Measurements from ENCODE around the gene MDFIC.

Gene MDFIC

GRCh38 chr7:114929570-114929969 lies 7.7 kb downstream of the MDFIC start:
- DNase-seq = no peak

- no peak for DNase-seq
These were observed 8.3 kb downstream of the MDFIC start for GRCh38 chr7:114930107-114930661.

GRCh38 chr7:114930829-114931655 lies 9.1 kb downstream of the MDFIC start:
- peak; percentile 52 for DNase-seq

- DNase-seq = no peak
These were observed 9.7 kb downstream of the MDFIC start for GRCh38 chr7:114931656-114932011.

- no peak for DNase-seq
These were observed 11.1 kb downstream of the MDFIC start for GRCh38 chr7:114932991-114933390.

- no peak for DNase-seq
These were observed 11.8 kb downstream of the MDFIC start for GRCh38 chr7:114933658-114934057.

- no peak for DNase-seq
These were observed 12.2 kb downstream of the MDFIC start for GRCh38 chr7:114934086-114934485.

GRCh38 chr7:114934713-114935112 lies 12.8 kb downstream of the MDFIC start:
- no peak for DNase-seq

GRCh38 chr7:114936471-114936870 lies 14.6 kb downstream of the MDFIC start:
- no peak for DNase-seq

- DNase-seq = no peak
These were observed 15.6 kb downstream of the MDFIC start for GRCh38 chr7:114937446-114937845.

GRCh38 chr7:114938785-114939184 lies 16.9 kb downstream of the MDFIC start:
- no peak for DNase-seq

- DNase-seq = no peak
These were observed 17.7 kb downstream of the MDFIC start for GRCh38 chr7:114939484-114940097.

GRCh38 chr7:114940220-114940619 lies 18.3 kb downstream of the MDFIC start:
- no peak for DNase-seq

- DNase-seq = no peak
These were observed 19.8 kb downstream of the MDFIC start for GRCh38 chr7:114941692-114942091.

- no peak for DNase-seq
These were observed 20.7 kb downstream of the MDFIC start for GRCh38 chr7:114942446-114943175.

GRCh38 chr7:114943530-114943929 lies 21.6 kb downstream of the MDFIC start:
- DNase-seq = no peak

GRCh38 chr7:114943953-114944744 lies 22.3 kb downstream of the MDFIC start:
- no peak for DNase-seq

GRCh38 chr7:114944745-114945625 lies 23.1 kb downstream of the MDFIC start:
- DNase-seq = no peak

- no peak for DNase-seq
These were observed 27.3 kb downstream of the MDFIC start for GRCh38 chr7:114949231-114949630.

GRCh38 chr7:114952296-114952695 lies 30.4 kb downstream of the MDFIC start:
- no peak for DNase-seq

GRCh38 chr7:114953724-114954123 lies 31.8 kb downstream of the MDFIC start:
- DNase-seq = no peak

GRCh38 chr7:114956702-114957101 lies 34.8 kb downstream of the MDFIC start:
- no peak for DNase-seq

Data from KG1 (cell line).